SK-N-SH (cell line): ENCODE results near the gene INPP5A.

Experiments
- CTCF ChIP-seq: fragments of 200-600 bp; sonication (generic); IDR thresholded peaks from 2 replicates; pipeline ENCODE4 v1.6.1; 2017; ENCODE audit warnings: antibody characterized with exemption, mild to moderate bottlenecking, moderate library complexity
- EP300 ChIP-seq, 2 experiments: IDR thresholded peaks; 2 replicates each; pipeline versions ENCODE4 v1.4.0 to v1.6.1; 2012; ENCODE audit warnings: borderline replicate concordance in 1 of 2, low read depth in 1 of 2, low read length in 1 of 2
- EZH2phosphoT487 ChIP-seq: fragments of 200-600 bp; sonication (generic); IDR thresholded peaks from 2 replicates; pipeline ENCODE4 v1.6.1; 2017; ENCODE audit warnings: low read depth, mixed run types, mild to moderate bottlenecking, antibody characterized with exemption, moderate library complexity, borderline replicate concordance
- MAX ChIP-seq: IDR thresholded peaks from 2 replicates; pipeline ENCODE4 v1.4.0; 2012; ENCODE audit warnings: low read depth
- MEF2A ChIP-seq: IDR thresholded peaks from 2 replicates; pipeline ENCODE4 v1.4.0; 2012; ENCODE audit warnings: low read depth, borderline replicate concordance
- NFIC ChIP-seq: IDR thresholded peaks from 2 replicates; pipeline ENCODE4 v1.4.0; 2012; ENCODE audit warnings: borderline replicate concordance
- PBX3 ChIP-seq: IDR thresholded peaks from 2 replicates; pipeline ENCODE4; 2012
- POLR2AphosphoS5 ChIP-seq: IDR thresholded peaks from 2 replicates; pipeline ENCODE4 v1.6.1; 2012; ENCODE audit warnings: low read depth, low read length
- RCOR1 ChIP-seq: fragments of 150-350 bp; IDR thresholded peaks from 2 replicates; pipeline ENCODE4 v1.6.1; 2017; ENCODE audit warnings: antibody characterized with exemption, low read length
- REST ChIP-seq: IDR thresholded peaks from 2 replicates; pipeline ENCODE4 v1.6.1; 2012; ENCODE audit warnings: mild to moderate bottlenecking, low read depth, low read length, moderate library complexity
- USF2 ChIP-seq: fragments of 150-350 bp; IDR thresholded peaks from 2 replicates; pipeline ENCODE4 v1.6.1; 2017; ENCODE audit warnings: antibody characterized with exemption, low read length, low read depth, borderline replicate concordance

GRCh38 chr10:132548106-132548823, 10.7 kb downstream of the INPP5A start:
- TF ChIP-seq CTCF (no peak), NFIC (no peak), MAX (no peak), EP300 (IDR thresholded peaks at IDR 0.05; ENCODE audit: borderline replicate concordance in 1 of 2, low read depth in 1 of 2, low read length in 1 of 2) (no peak), PBX3 (no peak), REST (no peak), MEF2A (no peak), RCOR1 (no peak), EZH2phosphoT487 (no peak), POLR2AphosphoS5 (no peak), USF2 (no peak)
